GM21447 (cell line): Measurements from ENCODE around the gene PES1.
"Not testable (repeated sequence)": the region's sequence is repeated elsewhere in the genome, so short reads cannot be mapped to it uniquely, and the experiment has no call there.

ENCODE experiments used
- ATAC-seq: cut with Tn5 transposase; IDR thresholded peaks from one replicate; pipeline ENCODE4 v1.9.1; 2021; ENCODE audit not compliant: unreplicated experiment

The PES1 gene

GRCh38 chr22:30556388-30556787 is 35.3 kb downstream of the PES1 start:
- no peak for ATAC-seq

- ATAC-seq = no peak
Observed at GRCh38 chr22:30555282-30556210, 36.2 kb downstream of the PES1 start.

- ATAC-seq = no peak
Observed at GRCh38 chr22:30553971-30554370, 37.7 kb downstream of the PES1 start.

GRCh38 chr22:30552719-30553118 is 39.0 kb downstream of the PES1 start:
- no peak for ATAC-seq

- not testable (repeated sequence) for ATAC-seq
Observed at GRCh38 chr22:30551813-30552212, 39.9 kb downstream of the PES1 start.

GRCh38 chr22:30547188-30547587 is 44.5 kb downstream of the PES1 start:
- ATAC-seq = no peak

- no peak for ATAC-seq
Observed at GRCh38 chr22:30546616-30547015, 45.1 kb downstream of the PES1 start, which contains the start of gene SEC14L6. Gene SEC14L6, minus strand, starts transcription at chr22:30546741. Its CDS starts 59 bp downstream, at chr22:30546682.

GRCh38 chr22:30542811-30543188 is 48.9 kb downstream of the PES1 start:
- no peak for ATAC-seq

- no peak for ATAC-seq
Observed at GRCh38 chr22:30541961-30542810, 49.5 kb downstream of the PES1 start.

- ATAC-seq = not testable (repeated sequence)
Observed at GRCh38 chr22:30541511-30541910, 50.2 kb downstream of the PES1 start.

- ATAC-seq = no peak
Observed at GRCh38 chr22:30539368-30539767, 52.3 kb downstream of the PES1 start.

GRCh38 chr22:30538280-30538679 is 53.4 kb downstream of the PES1 start:
- no peak for ATAC-seq

GRCh38 chr22:30537083-30537731 is 54.5 kb downstream of the PES1 start:
- ATAC-seq = no peak

- ATAC-seq = no peak
Observed at GRCh38 chr22:30535182-30535581, 56.5 kb downstream of the PES1 start.

GRCh38 chr22:30531651-30532608 is 59.8 kb downstream of the PES1 start:
- no peak for ATAC-seq

GRCh38 chr22:30526656-30527055 is 65.1 kb downstream of the PES1 start:
- ATAC-seq = no peak
